Upper lobe of right lung (tissue), 1 donor: ENCODE measurements around the gene PACS2. TPM values are rescaled to one million over a fixed set of nuclear protein-coding genes. Genes with fewer than 3 reads are reported as not detected.
"Not testable (repeated sequence)": the region's sequence is repeated elsewhere in the genome, so short reads cannot be mapped to it uniquely, and the experiment has no call there.

Experiments used
- ATAC-seq: fragments of 200-7000 bp; cut with Tn5 transposase; one replicate; pipeline ENCODE4 v1.9.1; 2020; ENCODE audit warnings: mild to moderate bottlenecking, moderate library complexity
- DNase-seq: peaks from one replicate; pipeline ENCODE4 v3.0.0-alpha.2; 2020
- H3K27ac ChIP-seq: fragments of 200-600 bp; one replicate; pipeline ENCODE4 v1.8.0; 2022
- H3K27me3 ChIP-seq: fragments of 200-600 bp; one replicate; pipeline ENCODE4 v1.8.0; 2022; ENCODE audit warnings: mild to moderate bottlenecking
- H3K36me3 ChIP-seq: fragments of 200-600 bp; one replicate; pipeline ENCODE4 v1.8.0; 2022
- H3K4me1 ChIP-seq: fragments of 200-600 bp; one replicate; pipeline ENCODE4 v1.8.0; 2022
- H3K4me3 ChIP-seq: fragments of 200-600 bp; one replicate; pipeline ENCODE4 v1.8.0; 2022; ENCODE audit warnings: mild to moderate bottlenecking
- H3K9me3 ChIP-seq: fragments of 200-600 bp; one replicate; pipeline ENCODE4 v1.8.0; 2022
- CTCF ChIP-seq: fragments of 200-600 bp; IDR thresholded peaks from one replicate; pipeline ENCODE4 v1.8.0; 2022; ENCODE audit warnings: antibody characterized with exemption
- intact Hi-C: fragments of 100-400 bp; cut with DNase I; formaldehyde crosslinking; loops from one replicate; pipeline ENCODE4 v1.11.0; 2022
- total RNA-seq: library from RNA; stranded (reverse); fragmentation: NEBNext Ultra II Directional; extraction: Animal tissue kit (Norgen Biotek cat#: 25700); gene quantifications from one replicate; pipeline ENCODE4 v1.2.1, GENCODE V29; 2021
- donor health status: DM: no; HTN: yes; CAD: no; lungs with severe emphysema.

PACS2 gene
- total RNA-seq, 1 donor from 2014 or later = 86.6 TPM

GRCh38 chr14:105292826-105293711 lies 21.5 kb upstream of the PACS2 start:
- Histone ChIP-seq H3K27me3 (no peaks in the 10 kb centered on the region), H3K4me1 (peaks cover 17% of the 10 kb centered on the region), H3K36me3 (no peaks in the 10 kb centered on the region), H3K27ac (no peak overlapping the region), H3K9me3 (no peaks in the 10 kb centered on the region), H3K4me3 (no peak overlapping the region)
- DNase-seq (no peak), ATAC-seq (peak; percentile 24)
- TF ChIP-seq CTCF = no peak
- intact Hi-C loops = no loop called here

- no peak overlapping the region for H3K27ac ChIP-seq
- H3K27me3 ChIP-seq = no peaks in the 10 kb centered on the region
- H3K4me1 ChIP-seq = peaks cover 21% of the 10 kb centered on the region
- H3K36me3 ChIP-seq = no peaks in the 10 kb centered on the region
- ATAC-seq = peak; percentile 76
- no peak overlapping the region for H3K4me3 ChIP-seq
- intact Hi-C loops = no loop called here
- H3K9me3 ChIP-seq = no peaks in the 10 kb centered on the region
- no peak for DNase-seq
- TF ChIP-seq CTCF = no peak
Observed at GRCh38 chr14:105294142-105294597, 20.4 kb upstream of the PACS2 start.

- H3K9me3 ChIP-seq, H3K27ac ChIP-seq, H3K27me3 ChIP-seq, DNase-seq, intact Hi-C loops, H3K36me3 ChIP-seq, H3K4me3 ChIP-seq, ATAC-seq: not testable (repeated sequence)
- peaks cover 33% of the 10 kb centered on the region for H3K4me1 ChIP-seq
Observed at GRCh38 chr14:105297311-105297710, 17.2 kb upstream of the PACS2 start.

GRCh38 chr14:105299654-105300541 lies 14.7 kb upstream of the PACS2 start:
- no peak for DNase-seq
- TF ChIP-seq CTCF = no peak
- Histone ChIP-seq H3K9me3 (no peaks in the 10 kb centered on the region), H3K27ac (peak overlapping the region; percentile 88), H3K4me3 (peak overlapping the region; percentile 89), H3K36me3 (no peaks in the 10 kb centered on the region), H3K4me1 (peaks cover 16% of the 10 kb centered on the region), H3K27me3 (no peaks in the 10 kb centered on the region)
- intact Hi-C loops = no loop called here
- peak; percentile 1 for ATAC-seq

- peak; percentile 99 for DNase-seq
- H3K36me3 ChIP-seq = no peaks in the 10 kb centered on the region
- no peaks in the 10 kb centered on the region for H3K27me3 ChIP-seq
- peak within 1 kb of the TSS; percentile 89 for H3K4me3 ChIP-seq
- no peak for TF ChIP-seq CTCF
- ATAC-seq = peak; percentile 94
- H3K4me1 ChIP-seq = peaks cover 16% of the 10 kb centered on the region
- no peaks in the 10 kb centered on the region for H3K9me3 ChIP-seq
- peak within 1 kb of the TSS; percentile 88 for H3K27ac ChIP-seq
- intact Hi-C loops = no loop called here
Observed at GRCh38 chr14:105300542-105301102, 13.9 kb upstream of the PACS2 start, which contains the start of gene BRF1. BRF1 (minus strand) TSS chr14:105301001; CDS start chr14:105300629, 372 bp downstream.
